HG03095 (cell line): ENCODE measurements around the gene SHTN1.

Source experiments
- ATAC-seq: cut with Tn5 transposase; IDR thresholded peaks from one replicate; pipeline ENCODE4 v1.9.1; 2021; ENCODE audit warnings: moderate library complexity; ENCODE audit not compliant: unreplicated experiment

SHTN1 gene

GRCh38 chr10:116918583-116918982, 86.4 kb downstream of the SHTN1 start:
- ATAC-seq = no peak

GRCh38 chr10:116917481-116917880, 87.5 kb downstream of the SHTN1 start:
- no peak for ATAC-seq

- no peak for ATAC-seq
Observed at GRCh38 chr10:116915340-116915739, 89.6 kb downstream of the SHTN1 start.

GRCh38 chr10:116913695-116914094, 91.3 kb downstream of the SHTN1 start:
- no peak for ATAC-seq

GRCh38 chr10:116912162-116912561, 92.8 kb downstream of the SHTN1 start:
- no peak for ATAC-seq

GRCh38 chr10:116910910-116911309, 94.1 kb downstream of the SHTN1 start:
- ATAC-seq = no peak

GRCh38 chr10:116909307-116909706, 95.7 kb downstream of the SHTN1 start:
- ATAC-seq = no peak

- no peak for ATAC-seq
Observed at GRCh38 chr10:116907245-116907987, 97.6 kb downstream of the SHTN1 start.

GRCh38 chr10:116905845-116906210, 99.2 kb downstream of the SHTN1 start:
- ATAC-seq = no peak

GRCh38 chr10:116899626-116900025, 105.4 kb downstream of the SHTN1 start:
- no peak for ATAC-seq

GRCh38 chr10:116893686-116894037, 111.3 kb downstream of the SHTN1 start:
- no peak for ATAC-seq

GRCh38 chr10:116892907-116893685, 111.9 kb downstream of the SHTN1 start:
- ATAC-seq = no peak

- ATAC-seq = no peak
Observed at GRCh38 chr10:116891208-116891607, 113.8 kb downstream of the SHTN1 start.

GRCh38 chr10:116889066-116889465, 115.9 kb downstream of the SHTN1 start:
- no peak for ATAC-seq

GRCh38 chr10:116888380-116889055, 116.5 kb downstream of the SHTN1 start:
- ATAC-seq = no peak

- no peak for ATAC-seq
Observed at GRCh38 chr10:116886772-116887171, 118.2 kb downstream of the SHTN1 start.

GRCh38 chr10:116882639-116883038, 122.3 kb downstream of the SHTN1 start:
- ATAC-seq = no peak

- no peak for ATAC-seq
Observed at GRCh38 chr10:116880716-116881482, 124.1 kb downstream of the SHTN1 start.

GRCh38 chr10:116879817-116880216, 125.2 kb downstream of the SHTN1 start:
- no peak for ATAC-seq

- ATAC-seq = no peak
Observed at GRCh38 chr10:116878123-116878522, 126.9 kb downstream of the SHTN1 start.

- ATAC-seq = no peak
Observed at GRCh38 chr10:116877391-116877790, 127.6 kb downstream of the SHTN1 start.
